H1 (cell line): ENCODE data around the gene ONECUT3.
"Not testable (repeated sequence)": the region's sequence is repeated elsewhere in the genome, so short reads cannot be mapped to it uniquely, and the experiment has no call there.

Experiments used
- CBX8 ChIP-seq: fragments of 300-800, 300-1000 bp; sonication (generic); IDR thresholded peaks from 2 replicates; pipeline ENCODE4 v1.7.1; 2016; ENCODE audit warnings: low read depth, low read length, borderline replicate concordance
- CHD2 ChIP-seq: IDR thresholded peaks from 2 replicates; pipeline ENCODE4 v1.6.1; 2012; ENCODE audit warnings: low read length, improper control_type of control experiment
- EGR1 ChIP-seq: IDR thresholded peaks from 2 replicates; pipeline ENCODE4 v1.6.1; 2011; ENCODE audit warnings: low read depth, low read length, borderline replicate concordance
- EP300 ChIP-seq, 2 experiments: IDR thresholded peaks; 1 replicate in 1 of 2; 2 replicates in 1 of 2; pipeline ENCODE4 v1.6.1; 2011 to 2012; ENCODE audit warnings: low read depth in 2 of 2, low read length in 2 of 2, mild to moderate bottlenecking in 2 of 2, borderline replicate concordance in 1 of 2, inconsistent platforms in 1 of 2, moderate library complexity in 1 of 2
- EZH2 ChIP-seq: fragments of 200-600 bp; sonication (generic); IDR thresholded peaks from 2 replicates; pipeline ENCODE4 v1.7.1; 2012; ENCODE audit warnings: low read depth, mild to moderate bottlenecking, moderate library complexity, low read length, inconsistent platforms; ENCODE audit not compliant: severe bottlenecking
- JUN ChIP-seq: IDR thresholded peaks from 2 replicates; pipeline ENCODE4 v1.6.1; 2011; ENCODE audit warnings: low read depth, mild to moderate bottlenecking, improper control_type of control experiment, low read length
- NANOG ChIP-seq: IDR thresholded peaks from 2 replicates; pipeline ENCODE4 v1.6.1; 2011; ENCODE audit warnings: low read length, low read depth, mild to moderate bottlenecking, inconsistent platforms; ENCODE audit not compliant: insufficient read depth, poor library complexity, severe bottlenecking
- PHF8 ChIP-seq: fragments of 200-600 bp; sonication (generic); conservative IDR thresholded peaks from 2 replicates; pipeline ENCODE4 v1.7.1; 2012; ENCODE audit warnings: low read depth, mild to moderate bottlenecking, inconsistent platforms, low read length, moderate library complexity
- POLR2A ChIP-seq, 2 experiments: IDR thresholded peaks; 1 replicate in 1 of 2; 2 replicates in 1 of 2; pipeline ENCODE4 v1.6.1; 2011; ENCODE audit warnings: low read depth in 2 of 2, low read length in 2 of 2, mild to moderate bottlenecking in 2 of 2; ENCODE audit errors: control extremely low read depth in 1 of 2
- SP4 ChIP-seq: IDR thresholded peaks from 2 replicates; pipeline ENCODE4 v1.6.1; 2012; ENCODE audit warnings: low read length, inconsistent platforms
- TCF12 ChIP-seq: IDR thresholded peaks from 2 replicates; pipeline ENCODE4 v1.6.1; 2011; ENCODE audit warnings: low read depth, mild to moderate bottlenecking, low read length
- YY1 ChIP-seq: IDR thresholded peaks from 2 replicates; pipeline ENCODE4 v1.6.1; 2011; ENCODE audit warnings: low read depth, mild to moderate bottlenecking, low read length
- TF ChIP-seq, protein P1 (sequence below), 3 experiments: IDR thresholded peaks; 1 replicate in 2 of 3; 2 replicates in 1 of 3; pipeline versions ENCODE4 v1.5.1 to v1.6.1; 2011; ENCODE audit warnings: low read length in 3 of 3, mild to moderate bottlenecking in 3 of 3, inconsistent platforms in 2 of 3, low read depth in 1 of 3, moderate library complexity in 1 of 3; ENCODE audit not compliant: insufficient read depth in 1 of 3; ENCODE audit errors: control extremely low read depth in 1 of 3
- TF ChIP-seq, protein P2 (sequence below): IDR thresholded peaks from 2 replicates; pipeline ENCODE4 v1.6.1; 2012; ENCODE audit warnings: inconsistent platforms

DNA sequence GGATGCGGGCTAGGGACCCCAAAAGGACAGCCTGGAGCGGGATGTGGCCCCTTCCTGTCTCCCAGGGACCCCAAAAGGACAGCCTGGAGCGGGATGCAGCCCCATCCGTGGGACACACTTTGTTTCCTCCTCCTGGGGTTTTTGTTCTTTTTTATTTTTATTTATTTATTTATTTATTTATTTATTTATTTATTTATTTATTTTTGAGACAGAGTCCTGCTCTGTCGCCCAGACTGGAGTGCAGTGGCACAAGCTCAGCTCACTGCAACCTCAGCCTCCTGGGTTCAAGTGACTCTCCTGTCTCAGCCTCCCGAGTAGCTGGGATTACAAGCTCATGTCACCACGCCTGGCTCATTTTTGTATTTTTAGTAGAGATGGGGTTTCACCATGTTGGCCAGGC, 44.0 kb downstream of the ONECUT3 start:
- not testable (repeated sequence) for TF ChIP-seq TCF12; EP300 (IDR thresholded peaks at IDR 0.05; ENCODE audit: borderline replicate concordance in 1 of 2, low read depth in 2 of 2, low read length in 2 of 2); CHD2; NANOG; POLR2A (IDR thresholded peaks at IDR 0.05; ENCODE audit: control extremely low read depth in 1 of 2, low read depth in 2 of 2, low read length in 2 of 2); SP4; EGR1; YY1; CBX8; EZH2; JUN; PHF8
- TF ChIP-seq, protein P1, sequence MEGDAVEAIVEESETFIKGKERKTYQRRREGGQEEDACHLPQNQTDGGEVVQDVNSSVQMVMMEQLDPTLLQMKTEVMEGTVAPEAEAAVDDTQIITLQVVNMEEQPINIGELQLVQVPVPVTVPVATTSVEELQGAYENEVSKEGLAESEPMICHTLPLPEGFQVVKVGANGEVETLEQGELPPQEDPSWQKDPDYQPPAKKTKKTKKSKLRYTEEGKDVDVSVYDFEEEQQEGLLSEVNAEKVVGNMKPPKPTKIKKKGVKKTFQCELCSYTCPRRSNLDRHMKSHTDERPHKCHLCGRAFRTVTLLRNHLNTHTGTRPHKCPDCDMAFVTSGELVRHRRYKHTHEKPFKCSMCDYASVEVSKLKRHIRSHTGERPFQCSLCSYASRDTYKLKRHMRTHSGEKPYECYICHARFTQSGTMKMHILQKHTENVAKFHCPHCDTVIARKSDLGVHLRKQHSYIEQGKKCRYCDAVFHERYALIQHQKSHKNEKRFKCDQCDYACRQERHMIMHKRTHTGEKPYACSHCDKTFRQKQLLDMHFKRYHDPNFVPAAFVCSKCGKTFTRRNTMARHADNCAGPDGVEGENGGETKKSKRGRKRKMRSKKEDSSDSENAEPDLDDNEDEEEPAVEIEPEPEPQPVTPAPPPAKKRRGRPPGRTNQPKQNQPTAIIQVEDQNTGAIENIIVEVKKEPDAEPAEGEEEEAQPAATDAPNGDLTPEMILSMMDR (IDR thresholded peaks at IDR 0.05; ENCODE audit: control extremely low read depth in 1 of 3, insufficient read depth in 1 of 3, low read depth in 1 of 3, low read length in 3 of 3): not testable (repeated sequence)
- TF ChIP-seq, protein P2, sequence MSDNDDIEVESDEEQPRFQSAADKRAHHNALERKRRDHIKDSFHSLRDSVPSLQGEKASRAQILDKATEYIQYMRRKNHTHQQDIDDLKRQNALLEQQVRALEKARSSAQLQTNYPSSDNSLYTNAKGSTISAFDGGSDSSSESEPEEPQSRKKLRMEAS: not testable (repeated sequence)
